NCI-H524 treated with DMSO at 0.1 percent for 48 hours (cell line): ENCODE results near the gene ZSCAN32.

Experiments used
- DNase-seq: peaks from one replicate; lab custom pipeline; 2025; lab: John Stamatoyannopoulos, UW

Gene ZSCAN32

DNA sequence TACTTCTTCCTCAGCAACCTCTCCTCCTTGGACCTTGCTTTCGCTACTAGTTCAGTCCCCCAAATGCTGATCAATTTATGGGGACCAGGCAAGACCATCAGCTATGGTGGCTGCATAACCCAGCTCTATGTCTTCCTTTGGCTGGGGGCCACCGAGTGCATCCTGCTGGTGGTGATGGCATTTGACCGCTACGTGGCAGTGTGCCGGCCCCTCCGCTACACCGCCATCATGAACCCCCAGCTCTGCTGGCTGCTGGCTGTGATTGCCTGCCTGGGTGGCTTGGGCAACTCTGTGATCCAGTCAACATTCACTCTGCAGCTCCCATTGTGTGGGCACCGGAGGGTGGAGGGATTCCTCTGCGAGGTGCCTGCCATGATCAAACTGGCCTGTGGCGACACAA lies 44.7 kb downstream of the ZSCAN32 start:
- DNase-seq, result no peak

DNA sequence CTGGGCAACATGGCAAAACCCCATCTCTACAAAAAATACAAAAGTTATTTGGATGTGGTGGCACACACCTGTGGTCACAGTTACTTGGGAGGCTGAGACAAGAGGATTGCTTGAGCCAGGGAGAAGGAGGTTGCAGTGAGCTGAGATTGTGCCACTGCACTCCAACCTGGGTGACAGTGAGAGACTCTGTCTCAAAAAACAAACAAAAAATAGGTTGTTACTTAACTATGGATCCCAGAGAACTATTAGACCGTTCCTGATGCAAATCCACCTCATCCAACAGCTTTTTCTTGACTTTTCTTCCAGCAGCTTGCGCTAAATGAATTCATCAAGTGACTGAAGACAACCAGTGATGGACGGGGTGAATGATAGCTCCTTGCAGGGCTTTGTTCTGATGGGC lies 45.2 kb downstream of the ZSCAN32 start, which contains the start of gene OR2C1:
OR2C1 (plus strand) TSS at position 301 of the 400 bp plus-strand sequence; CDS start at position 353, 52 bp downstream.
- DNase-seq, result no peak

DNA sequence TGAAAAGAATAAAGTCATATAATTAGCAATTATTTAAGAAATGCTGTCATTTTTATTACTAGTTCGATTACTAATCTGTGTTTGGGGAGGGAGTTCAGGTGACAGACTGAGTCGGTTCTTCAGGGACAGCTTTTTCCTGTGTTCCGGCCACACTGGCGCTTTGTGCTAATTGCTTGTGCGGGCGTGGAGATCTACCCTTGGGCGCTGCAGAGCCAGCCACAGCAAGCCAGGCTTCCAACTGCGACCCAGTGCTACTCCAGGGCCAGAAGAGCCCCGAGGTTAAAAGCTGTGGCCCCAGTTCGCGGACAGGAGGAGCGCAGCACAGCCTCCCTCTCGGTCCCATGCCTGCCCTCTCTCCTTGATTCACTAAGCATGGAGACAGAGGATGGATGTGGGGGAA lies 51.6 kb downstream of the ZSCAN32 start:
- no peak for DNase-seq

DNA sequence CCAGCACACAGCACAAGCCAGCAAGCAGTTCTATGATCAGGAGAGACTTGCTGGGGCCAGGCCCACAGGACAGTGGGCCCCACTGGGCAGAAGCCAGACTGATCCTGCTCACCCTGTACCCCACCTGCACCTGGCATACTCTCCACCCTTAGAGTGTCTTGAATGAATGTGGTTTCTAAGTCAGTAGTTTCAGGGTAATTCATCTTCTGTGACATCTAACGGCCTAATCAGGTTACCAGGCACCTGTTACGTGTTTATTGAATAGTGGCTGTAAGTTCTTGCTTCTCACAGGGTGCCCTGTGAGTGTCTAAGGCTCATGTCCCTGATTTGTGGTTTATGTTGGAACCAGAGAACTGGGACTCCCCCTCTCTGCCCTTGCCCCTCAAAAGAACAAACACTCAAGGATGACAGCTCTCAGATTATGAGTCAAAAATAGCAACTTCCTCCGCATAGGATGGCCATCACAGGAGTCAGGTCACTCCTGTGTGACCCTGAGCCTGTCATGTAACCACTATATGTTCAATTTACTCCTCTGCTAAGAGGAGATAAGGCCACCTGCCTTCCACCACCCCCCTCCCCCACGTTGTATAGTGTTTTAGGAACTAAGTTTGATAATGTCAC lies 52.1 kb downstream of the ZSCAN32 start:
- no peak for DNase-seq

DNA sequence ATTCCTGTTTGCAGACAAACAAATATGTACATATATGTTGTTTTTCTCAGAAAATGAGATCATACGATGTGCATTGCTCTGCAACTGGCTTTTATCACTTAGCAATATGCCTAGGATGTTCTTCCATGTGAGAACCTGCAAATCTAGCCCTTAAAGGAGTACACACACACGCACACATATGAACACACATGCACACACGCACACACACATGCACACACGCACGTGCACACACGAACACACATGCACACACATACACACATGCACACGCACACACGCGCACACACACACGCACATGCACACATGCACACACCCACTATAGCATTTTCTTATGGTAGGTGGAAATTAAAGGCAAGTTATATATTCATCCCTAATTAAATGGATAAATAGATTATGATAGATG lies 53.2 kb downstream of the ZSCAN32 start:
- DNase-seq, result no peak

DNA sequence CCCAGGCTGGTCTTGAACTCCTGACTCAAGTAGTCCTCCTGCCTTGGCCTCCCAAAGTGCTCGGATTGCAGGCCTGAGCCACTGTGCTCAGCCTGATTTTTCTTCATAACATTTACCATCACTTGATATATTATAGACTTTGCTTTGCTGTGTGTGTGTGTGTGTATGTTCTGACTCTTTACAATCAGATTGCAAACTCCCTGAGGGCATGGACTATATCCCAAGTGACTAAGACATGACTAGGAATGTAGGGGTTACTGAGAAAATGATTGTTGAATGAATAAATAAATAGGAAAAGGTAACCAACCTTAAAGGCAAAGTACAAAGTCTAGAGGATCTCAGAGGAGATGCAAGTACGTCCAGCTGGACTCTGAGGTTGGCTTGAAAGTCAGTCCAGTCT lies 54.8 kb downstream of the ZSCAN32 start:
- DNase-seq, result no peak
